GM12878 (cell line): ENCODE measurements around the gene CAMK2B. TPM values are rescaled to one million over a fixed set of nuclear protein-coding genes. Genes with fewer than 3 reads are reported as not detected.

ENCODE experiments used
- ATAC-seq: fragments of 200-7000 bp; cut with Tn5 transposase; 3 replicates; pipeline ENCODE4 v1.9.1; 2020; ENCODE audit warnings: mild to moderate bottlenecking, moderate library complexity
- BruUV-seq: library from RNA; stranded (reverse); fragments of 400-500 nt; replicated peaks from 2 replicates; lab custom pipeline; 2021; lab: Mats Ljungman, UMichigan
- CTCF ChIA-PET: fragments of 300-600 bp; sonication (Branson Sonifier 250); formaldehyde crosslinking; extraction: SDS; loops from one replicate; lab custom pipeline; 2021; ENCODE audit warnings: inconsistent platforms; lab: Yijun Ruan, JAX
- POLR2A ChIA-PET: fragments of 350-600 bp; formaldehyde crosslinking; extraction: SDS; loops from one replicate; lab custom pipeline; 2021; ENCODE audit warnings: inconsistent platforms; lab: Charles Lee
- RAD21 ChIA-PET: fragments of 300-600 bp; sonication (Branson Sonifier 250); formaldehyde crosslinking; loops from one replicate; lab custom pipeline; 2023; ENCODE audit warnings: antibody characterized with exemption; ENCODE audit not compliant: unreplicated experiment; lab: Charles Lee
- SMC1A ChIA-PET: fragments of 300-600 bp; sonication (Branson Sonifier 250); formaldehyde crosslinking; loops from one replicate; lab custom pipeline; 2023; ENCODE audit not compliant: unreplicated experiment, uncharacterized antibody; lab: Charles Lee
- DNase-seq: peaks from one replicate; pipeline ENCODE4 v3.0.0-alpha.2; 2011; ENCODE audit warnings: low read depth, low spot score
- FAIRE-seq: peaks from 3 replicates; lab custom pipeline; 2011; peaks lifted over from hg19 to GRCh38; lab: Jason Lieb, UNC
- H2AFZ ChIP-seq: 2 replicates; pipeline ENCODE4 v1.6.0; 2011; ENCODE audit warnings: low read depth, low read length, control low read depth; ENCODE audit not compliant: control insufficient read depth
- H3K27ac ChIP-seq: 2 replicates; pipeline ENCODE4 v1.5.1; 2011; ENCODE audit warnings: control low read depth; ENCODE audit not compliant: control insufficient read depth, insufficient read depth
- H3K27me3 ChIP-seq, 2 experiments: replicated peaks in 1 of 2; 2 replicates each; pipeline versions ENCODE4 v1.6.0 to v1.6.1; 2011; ENCODE audit warnings: low read length in 1 of 2; ENCODE audit not compliant: control insufficient read depth in 2 of 2, insufficient read depth in 2 of 2
- H3K36me3 ChIP-seq, 2 experiments: 2 replicates each; pipeline ENCODE4 v1.5.1; 2011; ENCODE audit warnings: low read length in 1 of 2; ENCODE audit not compliant: control insufficient read depth in 2 of 2, insufficient read depth in 2 of 2
- H3K4me1 ChIP-seq: 2 replicates; pipeline ENCODE4 v1.6.1; 2011; ENCODE audit warnings: mild to moderate bottlenecking, low read length, moderate library complexity, mixed read lengths; ENCODE audit not compliant: control insufficient read depth, insufficient read depth
- H3K4me2 ChIP-seq: 2 replicates; pipeline ENCODE4 v1.6.0; 2011; ENCODE audit warnings: control low read depth; ENCODE audit not compliant: control insufficient read depth, insufficient read depth
- H3K4me3 ChIP-seq: fragments of 200-600 bp; sonication (generic); 2 replicates; pipeline ENCODE4 v1.5.1; 2016
- H3K79me2 ChIP-seq: 2 replicates; pipeline ENCODE4 v1.6.0; 2011; ENCODE audit warnings: low read length; ENCODE audit not compliant: control insufficient read depth, insufficient read depth
- H3K9ac ChIP-seq: 2 replicates; pipeline ENCODE4 v1.8.0; 2011; ENCODE audit warnings: low read length, control low read depth, mixed read lengths; ENCODE audit not compliant: control insufficient read depth, insufficient read depth
- H3K9me3 ChIP-seq: replicated peaks from 3 replicates; pipeline ENCODE4 v1.5.1; 2011; ENCODE audit warnings: mild to moderate bottlenecking, low read length; ENCODE audit not compliant: control insufficient read depth, insufficient read depth
- H4K20me1 ChIP-seq: 2 replicates; pipeline ENCODE4 v1.6.0; 2011; ENCODE audit not compliant: control insufficient read depth, insufficient read depth
- BCL3 ChIP-seq: IDR thresholded peaks from 2 replicates; pipeline ENCODE4 v1.6.1; 2011; ENCODE audit warnings: borderline replicate concordance, low read depth, mild to moderate bottlenecking, moderate library complexity, low read length; ENCODE audit not compliant: insufficient read depth, poor library complexity, severe bottlenecking
- E2F8 ChIP-seq: fragments of 450-650 bp; IDR thresholded peaks from 2 replicates; pipeline ENCODE4 v1.6.1; 2018; ENCODE audit warnings: mild to moderate bottlenecking, low read depth, moderate library complexity; ENCODE audit not compliant: partially characterized antibody
- KAT2A ChIP-seq: conservative IDR thresholded peaks from 2 replicates; pipeline ENCODE4 v1.6.1; 2011; ENCODE audit warnings: low read depth, low read length; ENCODE audit not compliant: control insufficient read depth
- WGBS: methylation state at CpG from one replicate; pipeline ENCODE4 v1.1.6; 2016; ENCODE audit warnings: low lambda C conversion rate; ENCODE audit not compliant: insufficient replicate concordance, insufficient coverage; ENCODE audit errors: missing lambda C conversion rate; 5-methylcytosine and 5-hydroxymethylcytosine counted together
- in situ Hi-C: fragments of 300-500 bp; cut with MboI; formaldehyde crosslinking; loops from 9 replicates; pipeline ENCODE4 v1.14.3; 2018; ENCODE audit warnings: mixed read lengths
- intact Hi-C: fragments of 100-400 bp; cut with micrococcal nuclease; formaldehyde crosslinking; loops from one replicate; pipeline ENCODE4 v1.14.2; 2022; ENCODE audit not compliant: unreplicated experiment
- polyA plus RNA-seq, 11 experiments: library from polyadenylated mRNA; depleted of rRNA in 4 of 11; unstranded in 6 of 11; stranded (reverse) in 5 of 11; fragments of >200 nt; fragmentation: Nextera tagmentation in 4 of 11; fragmentation: Illumina TruSeq in 1 of 11; extraction: Ambion mirVana in 4 of 11; extraction: Trizol in 1 of 11; gene quantifications; 1 replicate in 1 of 11; 2 replicates in 10 of 11; pipeline versions ENCODE4 v1.2.1 to v1.2.3, GENCODE V29; 2011 to 2016; ENCODE audit warnings: inconsistent platforms in 2 of 11, missing spikeins in 2 of 11, low read depth in 1 of 11
- total RNA-seq, 4 experiments: library from RNA; depleted of rRNA in 3 of 4; stranded (reverse); fragments of >200 nt in 3 of 4; fragmentation: Illumina TruSeq in 1 of 4; extraction: Trizol in 1 of 4; gene quantifications; 2 replicates each; pipeline versions ENCODE4 v1.2.1 to v1.2.3, GENCODE V29; 2013 to 2021

CAMK2B gene
- total and polyA plus RNA-seq, 10 of the 15 experiments (the other 5 are each of a cell fraction or from before 2014, with no cell fraction given): 0.06 to 0.23 (median 0.11) TPM; not detected in 5

- Histone ChIP-seq H4K20me1 (no peaks in the 10 kb centered on the region), H3K9ac (no peak overlapping the region), H3K27me3 (no peaks in the 10 kb centered on the region), H3K36me3 (no peaks in the 10 kb centered on the region), H3K27ac (no peak overlapping the region), H3K79me2 (no peaks in the 10 kb centered on the region), H3K4me2 (no peak overlapping the region), H3K4me3 (no peak overlapping the region), H3K9me3 (no peaks in the 10 kb centered on the region), H3K4me1 (no peaks in the 10 kb centered on the region), H2AFZ (no peak overlapping the region)
- SMC1A ChIA-PET: no interaction called here
- 77% methylated on average over 26 of the region's 26 CpGs for WGBS
- TF ChIP-seq KAT2A (no peak), E2F8 (no peak), BCL3 (no peak)
- ATAC-seq (no peak), DNase-seq (no peak), FAIRE-seq (no peak)
- CTCF ChIA-PET: no interaction called here
- POLR2A ChIA-PET: no interaction called here
- in situ Hi-C loops (no loop called here), intact Hi-C loops (no loop called here)
- BruUV-seq: no TSS peak
- RAD21 ChIA-PET: interaction anchor here (0.9 kb wide), 1 partner anchor 38 kb away, joined by 3 read pairs; no protein-coding TSS in a partner anchor
Measured at GRCh38 chr7:44220046-44220357, 105.4 kb downstream of the CAMK2B start.
